ENCODE data around the gene PMM1.

- TF ChIP-seq, protein P1, sequence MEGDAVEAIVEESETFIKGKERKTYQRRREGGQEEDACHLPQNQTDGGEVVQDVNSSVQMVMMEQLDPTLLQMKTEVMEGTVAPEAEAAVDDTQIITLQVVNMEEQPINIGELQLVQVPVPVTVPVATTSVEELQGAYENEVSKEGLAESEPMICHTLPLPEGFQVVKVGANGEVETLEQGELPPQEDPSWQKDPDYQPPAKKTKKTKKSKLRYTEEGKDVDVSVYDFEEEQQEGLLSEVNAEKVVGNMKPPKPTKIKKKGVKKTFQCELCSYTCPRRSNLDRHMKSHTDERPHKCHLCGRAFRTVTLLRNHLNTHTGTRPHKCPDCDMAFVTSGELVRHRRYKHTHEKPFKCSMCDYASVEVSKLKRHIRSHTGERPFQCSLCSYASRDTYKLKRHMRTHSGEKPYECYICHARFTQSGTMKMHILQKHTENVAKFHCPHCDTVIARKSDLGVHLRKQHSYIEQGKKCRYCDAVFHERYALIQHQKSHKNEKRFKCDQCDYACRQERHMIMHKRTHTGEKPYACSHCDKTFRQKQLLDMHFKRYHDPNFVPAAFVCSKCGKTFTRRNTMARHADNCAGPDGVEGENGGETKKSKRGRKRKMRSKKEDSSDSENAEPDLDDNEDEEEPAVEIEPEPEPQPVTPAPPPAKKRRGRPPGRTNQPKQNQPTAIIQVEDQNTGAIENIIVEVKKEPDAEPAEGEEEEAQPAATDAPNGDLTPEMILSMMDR (IDR thresholded peaks at IDR 0.05): no peak
- no peak for TF ChIP-seq POLR2A (IDR thresholded peaks at IDR 0.05)
These were observed 57.7 kb downstream of the PMM1 start for GRCh38 chr22:41531715-41532477.
